Stimulated activated CD4-positive, alpha-beta T cell treated with anti-CD3 and anti-CD28 coated beads, Interleukin-12 subunit alpha, Interleukin-12 subunit beta, amount 100 ng/mL, for 24 hours (primary cell): ENCODE data around the gene PRR15.
"Not testable (repeated sequence)": the region's sequence is repeated elsewhere in the genome, so short reads cannot be mapped to it uniquely, and the experiment has no call there.

Experiments
- DNase-seq, 2 experiments: peaks; one replicate each; pipeline ENCODE4 v3.0.0-alpha.2; 2020; ENCODE audit warnings: low read depth in 2 of 2

The PRR15 gene

GRCh38 chr7:29563590-29564495, at the start of gene PRR15:
Gene PRR15, plus strand, starts transcription at chr7:29563835. Its CDS starts 2,495 bp downstream, at chr7:29566330.
- DNase-seq: no peak

DNA sequence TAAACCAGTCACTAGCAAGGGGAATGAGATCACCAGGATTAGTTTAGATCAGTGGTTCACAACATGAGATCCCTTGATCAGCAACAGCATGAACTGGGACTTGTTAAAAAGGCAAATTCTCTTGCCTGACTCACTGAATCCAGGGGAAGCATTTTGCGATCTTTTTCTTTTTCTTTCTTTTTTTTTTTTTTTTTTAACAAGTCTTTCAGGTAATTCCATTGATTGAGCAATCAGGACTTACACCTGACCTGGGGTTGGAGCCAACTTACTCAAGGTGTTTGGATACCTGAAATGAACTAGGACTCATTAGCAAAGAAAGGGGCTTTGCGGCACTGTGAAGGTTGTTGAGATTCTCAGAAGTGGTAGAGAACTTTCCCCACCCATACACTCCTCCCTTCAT, 47.1 kb upstream of the PRR15 start:
- DNase-seq: no peak

- DNase-seq: no peak
Observed at GRCh38 chr7:29518616-29519015, 45.0 kb upstream of the PRR15 start.

GRCh38 chr7:29523728-29524127, 39.9 kb upstream of the PRR15 start:
- no peak for DNase-seq

GRCh38 chr7:29527505-29528108, 36.0 kb upstream of the PRR15 start:
- DNase-seq: no peak

GRCh38 chr7:29528526-29528925, 35.1 kb upstream of the PRR15 start:
- DNase-seq: not testable (repeated sequence)

GRCh38 chr7:29538389-29538788, 25.2 kb upstream of the PRR15 start:
- no peak for DNase-seq

GRCh38 chr7:29539471-29539870, 24.2 kb upstream of the PRR15 start:
- no peak for DNase-seq

- no peak for DNase-seq
Observed at GRCh38 chr7:29547421-29547820, 16.2 kb upstream of the PRR15 start.

DNA sequence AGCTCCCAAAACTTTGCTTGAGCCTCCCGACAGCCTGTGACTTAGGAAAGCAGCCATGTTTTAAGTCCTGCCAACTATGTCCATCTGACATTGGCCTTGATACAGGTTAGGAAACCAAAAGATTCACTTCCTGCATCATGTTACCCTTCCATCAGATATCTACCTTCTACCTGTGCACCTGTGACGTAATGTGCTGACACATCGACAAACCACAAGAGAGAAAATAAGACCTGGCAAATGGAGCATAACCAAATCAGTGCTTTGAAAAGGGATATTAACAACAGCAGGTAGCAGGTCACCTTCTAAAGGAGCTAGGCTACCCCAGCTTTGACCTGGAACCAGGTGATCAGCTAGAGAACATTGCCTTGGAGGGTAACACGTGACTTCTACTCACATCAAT, 14.8 kb upstream of the PRR15 start:
- no peak for DNase-seq

- no peak for DNase-seq
Observed at GRCh38 chr7:29552392-29552791, 11.2 kb upstream of the PRR15 start.

GRCh38 chr7:29555061-29555460, 8.6 kb upstream of the PRR15 start:
- no peak for DNase-seq

DNA sequence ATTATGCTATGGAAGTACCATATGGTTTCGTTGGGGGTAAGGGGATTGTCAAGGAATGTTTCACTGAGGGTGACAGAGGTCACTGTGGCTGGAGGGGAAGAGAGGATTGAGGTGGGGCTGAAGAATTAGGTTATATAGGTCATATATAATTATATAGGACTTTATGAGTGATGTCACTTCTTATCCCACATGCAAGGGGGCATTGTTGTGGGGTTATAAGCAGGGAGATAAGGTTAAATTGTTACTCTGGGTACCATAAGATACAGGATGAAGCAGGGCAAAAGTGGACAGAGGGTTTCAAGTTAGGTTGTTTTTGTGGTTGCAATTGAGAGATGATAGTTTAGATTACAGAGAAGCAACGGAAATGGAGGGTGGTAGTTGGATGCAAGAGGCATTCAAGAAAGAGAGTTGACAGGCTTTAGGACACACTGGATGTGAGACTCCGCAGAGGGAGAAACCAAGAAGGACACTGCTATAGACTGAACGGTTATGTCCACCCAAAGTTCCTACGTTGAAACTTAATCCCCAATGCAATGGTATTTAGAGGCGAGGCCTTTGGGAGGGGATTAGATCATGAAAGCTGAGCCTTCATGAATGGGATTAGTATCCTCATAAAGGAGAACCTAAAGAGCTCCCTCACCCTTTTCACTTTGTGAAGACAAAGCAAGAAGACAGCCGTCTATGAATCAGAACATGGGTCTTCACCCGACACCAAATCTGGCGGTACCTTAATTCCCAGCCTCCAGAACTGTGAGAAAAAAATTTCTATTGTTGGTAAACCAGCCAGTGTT, 7.0 kb upstream of the PRR15 start:
- no peak for DNase-seq

- DNase-seq: no peak
Observed at GRCh38 chr7:29557954-29558353, 5.7 kb upstream of the PRR15 start.

GRCh38 chr7:29561271-29561670, 2.4 kb upstream of the PRR15 start:
- DNase-seq: no peak

- no peak for DNase-seq
Observed at GRCh38 chr7:29562307-29562706, 1.3 kb upstream of the PRR15 start.

- DNase-seq: no peak
Observed at GRCh38 chr7:29564496-29565223, 1.0 kb downstream of the PRR15 start.

- DNase-seq: no peak
Observed at GRCh38 chr7:29565224-29565630, 1.6 kb downstream of the PRR15 start.

DNA sequence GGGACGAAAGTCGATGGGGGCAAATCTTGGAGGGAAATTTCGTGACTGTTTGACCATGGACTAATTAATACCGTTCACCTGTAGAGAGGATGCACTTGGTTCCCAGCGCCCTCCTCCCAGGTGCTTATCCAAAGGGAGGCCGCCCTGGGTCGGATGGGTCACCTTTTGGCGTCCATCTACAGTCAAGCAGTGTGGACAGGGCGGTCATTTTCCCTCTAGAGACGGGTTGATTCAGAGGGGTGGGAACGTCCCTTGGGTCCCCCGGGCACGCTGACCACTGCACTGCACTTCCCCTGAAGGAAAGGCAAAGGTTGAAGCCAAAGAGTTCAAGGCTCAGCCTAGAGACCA, 2.0 kb downstream of the PRR15 start:
- no peak for DNase-seq

GRCh38 chr7:29565982-29566746, 2.5 kb downstream of the PRR15 start:
- DNase-seq: no peak

DNA sequence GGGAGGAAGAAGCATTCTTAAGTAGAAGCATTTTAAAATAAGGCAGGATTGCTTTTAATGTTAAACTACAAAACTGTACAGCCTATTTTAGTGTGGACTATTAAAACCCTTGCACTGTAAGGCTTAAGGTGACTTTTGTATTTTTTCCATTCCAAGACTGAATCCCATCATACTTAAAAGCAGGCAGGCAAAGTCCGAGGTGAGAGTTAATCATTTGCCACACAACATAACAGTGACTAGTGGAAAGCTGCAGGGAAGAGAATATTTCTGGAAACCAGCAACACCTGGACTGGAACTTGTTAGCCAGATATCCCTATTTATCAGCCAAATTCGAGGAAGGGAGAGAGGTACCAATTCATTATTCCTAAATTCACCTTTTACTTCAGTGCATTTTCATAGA, 3.5 kb downstream of the PRR15 start:
- no peak for DNase-seq
